GM10248 (cell line): ENCODE results near the gene SERAC1.

Experiments
- CTCF ChIA-PET: fragments of 300-600 bp; sonication (Branson Sonifier 250); formaldehyde crosslinking; extraction: SDS; loops from one replicate; lab custom pipeline; 2021; ENCODE audit warnings: antibody characterized with exemption; lab: Yijun Ruan, JAX
- POLR2A ChIA-PET: fragments of 350-650 bp; sonication (Branson Sonifier 250); formaldehyde crosslinking; extraction: SDS; loops from one replicate; lab custom pipeline; 2020; ENCODE audit warnings: antibody characterized with exemption; lab: Yijun Ruan, JAX
- DNase-seq: peaks from one replicate; pipeline ENCODE4 v3.0.0; 2012; ENCODE audit errors: extremely low spot score
- CTCF ChIP-seq: IDR thresholded peaks from 2 replicates; pipeline ENCODE4 v1.5.1; 2012; ENCODE audit warnings: mild to moderate bottlenecking, low read depth; ENCODE audit errors: extremely low read depth, missing control alignments, control extremely low read depth

Gene SERAC1

GRCh38 chr6:158067436-158068015, 100.5 kb downstream of the SERAC1 start:
- TF ChIP-seq CTCF = no peak
- POLR2A ChIA-PET = no interaction called here
- DNase-seq = no peak
- CTCF ChIA-PET = interaction anchor here (9.7 to 10.3 kb wide), 2 partner anchors 9 to 86 kb away, joined by 53 to 119 read pairs; partner anchors contain the start of gene SYNJ2

- DNase-seq = no peak
- CTCF ChIA-PET = interaction anchor here (1.4 kb wide), 1 partner anchor 39 kb away, joined by 3 read pairs; no protein-coding TSS in a partner anchor
- POLR2A ChIA-PET = no interaction called here
- no peak for TF ChIP-seq CTCF
These were observed 101.8 kb downstream of the SERAC1 start for GRCh38 chr6:158066136-158066781.

- no peak for TF ChIP-seq CTCF
- no peak for DNase-seq
- ChIA-PET CTCF (interaction anchor here (0.8 to 1.4 kb wide), 4 partner anchors 10 to 52 kb away, joined by 3 to 5 read pairs (median 3); no protein-coding TSS in a partner anchor), POLR2A (no interaction called here)
These were observed 103.3 kb downstream of the SERAC1 start for GRCh38 chr6:158064725-158065251.

GRCh38 chr6:158063736-158064135, 104.3 kb downstream of the SERAC1 start:
- ChIA-PET CTCF (interaction anchor here (1.2 to 10.3 kb wide), 2 partner anchors 8 to 12 kb away, joined by 3 to 119 read pairs; no protein-coding TSS in a partner anchor), POLR2A (no interaction called here)
- no peak for DNase-seq
- TF ChIP-seq CTCF = no peak

GRCh38 chr6:158061709-158062461, 106.2 kb downstream of the SERAC1 start:
- ChIA-PET POLR2A (no interaction called here), CTCF (interaction anchor here (1.6 to 10.3 kb wide), 5 partner anchors 10 to 78 kb away, joined by 4 to 119 read pairs (median 6); no protein-coding TSS in a partner anchor)
- DNase-seq = no peak
- TF ChIP-seq CTCF = no peak

GRCh38 chr6:158061361-158061708, 106.7 kb downstream of the SERAC1 start:
- CTCF ChIA-PET = interaction anchor here (1.6 to 10.3 kb wide), 5 partner anchors 11 to 78 kb away, joined by 4 to 119 read pairs (median 6); no protein-coding TSS in a partner anchor
- TF ChIP-seq CTCF = no peak
- no peak for DNase-seq
- POLR2A ChIA-PET = no interaction called here
